GM12878 (cell line): ENCODE data around the gene NACA2. TPM values are rescaled to one million over a fixed set of nuclear protein-coding genes. Genes with fewer than 3 reads are reported as not detected.

Experiments used
- ATAC-seq: fragments of 200-7000 bp; cut with Tn5 transposase; 3 replicates; pipeline ENCODE4 v1.9.1; 2020; ENCODE audit warnings: mild to moderate bottlenecking, moderate library complexity
- BruUV-seq: library from RNA; stranded (reverse); fragments of 400-500 nt; replicated peaks from 2 replicates; lab custom pipeline; 2021; lab: Mats Ljungman, UMichigan
- CTCF ChIA-PET: fragments of 300-600 bp; sonication (Branson Sonifier 250); formaldehyde crosslinking; extraction: SDS; loops from one replicate; lab custom pipeline; 2021; ENCODE audit warnings: inconsistent platforms; lab: Yijun Ruan, JAX
- POLR2A ChIA-PET: fragments of 350-600 bp; formaldehyde crosslinking; extraction: SDS; loops from one replicate; lab custom pipeline; 2021; ENCODE audit warnings: inconsistent platforms; lab: Charles Lee
- RAD21 ChIA-PET: fragments of 300-600 bp; sonication (Branson Sonifier 250); formaldehyde crosslinking; loops from one replicate; lab custom pipeline; 2023; ENCODE audit warnings: antibody characterized with exemption; ENCODE audit not compliant: unreplicated experiment; lab: Charles Lee
- SMC1A ChIA-PET: fragments of 300-600 bp; sonication (Branson Sonifier 250); formaldehyde crosslinking; loops from one replicate; lab custom pipeline; 2023; ENCODE audit not compliant: unreplicated experiment, uncharacterized antibody; lab: Charles Lee
- DNase-seq: peaks from one replicate; pipeline ENCODE4 v3.0.0-alpha.2; 2011; ENCODE audit warnings: low read depth, low spot score
- FAIRE-seq: peaks from 3 replicates; lab custom pipeline; 2011; peaks lifted over from hg19 to GRCh38; lab: Jason Lieb, UNC
- H2AFZ ChIP-seq: 2 replicates; pipeline ENCODE4 v1.6.0; 2011; ENCODE audit warnings: low read depth, low read length, control low read depth; ENCODE audit not compliant: control insufficient read depth
- H3K27ac ChIP-seq: 2 replicates; pipeline ENCODE4 v1.5.1; 2011; ENCODE audit warnings: control low read depth; ENCODE audit not compliant: control insufficient read depth, insufficient read depth
- H3K27me3 ChIP-seq, 2 experiments: replicated peaks in 1 of 2; 2 replicates each; pipeline versions ENCODE4 v1.6.0 to v1.6.1; 2011; ENCODE audit warnings: low read length in 1 of 2; ENCODE audit not compliant: control insufficient read depth in 2 of 2, insufficient read depth in 2 of 2
- H3K36me3 ChIP-seq, 2 experiments: 2 replicates each; pipeline ENCODE4 v1.5.1; 2011; ENCODE audit warnings: low read length in 1 of 2; ENCODE audit not compliant: control insufficient read depth in 2 of 2, insufficient read depth in 2 of 2
- H3K4me1 ChIP-seq: 2 replicates; pipeline ENCODE4 v1.6.1; 2011; ENCODE audit warnings: mild to moderate bottlenecking, low read length, moderate library complexity, mixed read lengths; ENCODE audit not compliant: control insufficient read depth, insufficient read depth
- H3K4me2 ChIP-seq: 2 replicates; pipeline ENCODE4 v1.6.0; 2011; ENCODE audit warnings: control low read depth; ENCODE audit not compliant: control insufficient read depth, insufficient read depth
- H3K4me3 ChIP-seq: fragments of 200-600 bp; sonication (generic); 2 replicates; pipeline ENCODE4 v1.5.1; 2016
- H3K79me2 ChIP-seq: 2 replicates; pipeline ENCODE4 v1.6.0; 2011; ENCODE audit warnings: low read length; ENCODE audit not compliant: control insufficient read depth, insufficient read depth
- H3K9ac ChIP-seq: 2 replicates; pipeline ENCODE4 v1.8.0; 2011; ENCODE audit warnings: low read length, control low read depth, mixed read lengths; ENCODE audit not compliant: control insufficient read depth, insufficient read depth
- H3K9me3 ChIP-seq: replicated peaks from 3 replicates; pipeline ENCODE4 v1.5.1; 2011; ENCODE audit warnings: mild to moderate bottlenecking, low read length; ENCODE audit not compliant: control insufficient read depth, insufficient read depth
- H4K20me1 ChIP-seq: 2 replicates; pipeline ENCODE4 v1.6.0; 2011; ENCODE audit not compliant: control insufficient read depth, insufficient read depth
- BMI1 ChIP-seq: fragments of 450-650 bp; IDR thresholded peaks from 2 replicates; pipeline ENCODE4 v1.6.1; 2016; ENCODE audit warnings: mild to moderate bottlenecking, moderate library complexity, borderline replicate concordance
- CTCF ChIP-seq, 3 experiments: IDR thresholded peaks in 2 of 3; conservative IDR thresholded peaks in 1 of 3; 2 replicates each; pipeline ENCODE4 v1.5.1; 2011; ENCODE audit warnings: low read depth in 3 of 3, low read length in 3 of 3, mild to moderate bottlenecking in 3 of 3, control low read depth in 2 of 3, moderate library complexity in 2 of 3, inconsistent platforms in 1 of 3, mixed read lengths in 1 of 3; ENCODE audit not compliant: control insufficient read depth in 2 of 3, insufficient read depth in 1 of 3; ENCODE audit errors: extremely low read depth in 1 of 3
- GATAD2B ChIP-seq: fragments of 450-650 bp; conservative IDR thresholded peaks from 2 replicates; pipeline ENCODE4 v1.6.1; 2017; ENCODE audit warnings: low read depth, mild to moderate bottlenecking, moderate library complexity
- MLLT1 ChIP-seq: fragments of 450-650 bp; IDR thresholded peaks from 2 replicates; pipeline ENCODE4 v1.6.1; 2016; ENCODE audit warnings: mild to moderate bottlenecking
- MYB ChIP-seq: fragments of 150-350 bp; IDR thresholded peaks from 2 replicates; pipeline ENCODE4 v1.6.1; 2014; ENCODE audit warnings: mild to moderate bottlenecking, low read depth, low read length, borderline replicate concordance
- NFYA ChIP-seq: IDR thresholded peaks from 2 replicates; pipeline ENCODE4 v1.6.1; 2011; ENCODE audit warnings: low read depth, mild to moderate bottlenecking, low read length, improper control_type of control experiment, borderline replicate concordance
- POLR2A ChIP-seq: IDR thresholded peaks from 2 replicates; pipeline ENCODE4 v1.6.1; 2011; ENCODE audit warnings: low read depth, mild to moderate bottlenecking, low read length
- SMC3 ChIP-seq: IDR thresholded peaks from 2 replicates; pipeline ENCODE4 v1.6.1; 2011; ENCODE audit warnings: low read length, improper control_type of control experiment, borderline replicate concordance
- SREBF1 ChIP-seq: IDR thresholded peaks from 2 replicates; pipeline ENCODE4 v1.6.1; 2012; ENCODE audit warnings: mild to moderate bottlenecking, low read length
- SUZ12 ChIP-seq: fragments of 200-600 bp; sonication (generic); IDR thresholded peaks from one replicate; pipeline ENCODE4 v1.6.1; 2018; ENCODE audit warnings: antibody characterized with exemption, mild to moderate bottlenecking; ENCODE audit not compliant: unreplicated experiment
- YY1 ChIP-seq: IDR thresholded peaks from 2 replicates; pipeline ENCODE4 v1.6.1; 2011; ENCODE audit warnings: low read depth, mild to moderate bottlenecking, low read length
- ZBED1 ChIP-seq: IDR thresholded peaks from 2 replicates; pipeline ENCODE4 v1.6.1; 2016; ENCODE audit warnings: borderline replicate concordance
- ZNF24 ChIP-seq: fragments of 450-650 bp; IDR thresholded peaks from 2 replicates; pipeline ENCODE4 v1.6.1; 2017; ENCODE audit warnings: antibody characterized with exemption, mild to moderate bottlenecking
- ZNF274 ChIP-seq: IDR thresholded peaks from one replicate; pipeline ENCODE4 v1.8.0; 2011; ENCODE audit not compliant: insufficient read length, insufficient read depth
- ZNF384 ChIP-seq: IDR thresholded peaks from 2 replicates; pipeline ENCODE4 v1.6.1; 2012; ENCODE audit warnings: low read depth, mild to moderate bottlenecking, low read length, improper control_type of control experiment, borderline replicate concordance
- WGBS: methylation state at CpG from one replicate; pipeline ENCODE4 v1.1.6; 2016; ENCODE audit warnings: low lambda C conversion rate; ENCODE audit not compliant: insufficient replicate concordance, insufficient coverage; ENCODE audit errors: missing lambda C conversion rate; 5-methylcytosine and 5-hydroxymethylcytosine counted together
- in situ Hi-C: fragments of 300-500 bp; cut with MboI; formaldehyde crosslinking; loops from 9 replicates; pipeline ENCODE4 v1.14.3; 2018; ENCODE audit warnings: mixed read lengths
- intact Hi-C: fragments of 100-400 bp; cut with micrococcal nuclease; formaldehyde crosslinking; loops from one replicate; pipeline ENCODE4 v1.14.2; 2022; ENCODE audit not compliant: unreplicated experiment
- polyA plus RNA-seq, 11 experiments: library from polyadenylated mRNA; depleted of rRNA in 4 of 11; unstranded in 6 of 11; stranded (reverse) in 5 of 11; fragments of >200 nt; fragmentation: Nextera tagmentation in 4 of 11; fragmentation: Illumina TruSeq in 1 of 11; extraction: Ambion mirVana in 4 of 11; extraction: Trizol in 1 of 11; gene quantifications; 1 replicate in 1 of 11; 2 replicates in 10 of 11; pipeline versions ENCODE4 v1.2.1 to v1.2.3, GENCODE V29; 2011 to 2016; ENCODE audit warnings: inconsistent platforms in 2 of 11, missing spikeins in 2 of 11, low read depth in 1 of 11
- total RNA-seq, 4 experiments: library from RNA; depleted of rRNA in 3 of 4; stranded (reverse); fragments of >200 nt in 3 of 4; fragmentation: Illumina TruSeq in 1 of 4; extraction: Trizol in 1 of 4; gene quantifications; 2 replicates each; pipeline versions ENCODE4 v1.2.1 to v1.2.3, GENCODE V29; 2013 to 2021
- TF ChIP-seq, protein P1 (sequence below): fragments of 450-650 bp; IDR thresholded peaks from 2 replicates; pipeline ENCODE4 v1.6.1; 2017; ENCODE audit warnings: mild to moderate bottlenecking, moderate library complexity

NACA2 gene
- total and polyA plus RNA-seq, 10 of the 15 experiments (the other 5 are each of a cell fraction or from before 2014, with no cell fraction given): 0.16 to 0.68 (median 0.36) TPM; not detected in 4

- no peak overlapping the region for H3K27ac ChIP-seq
- no TSS peak for BruUV-seq
- TF ChIP-seq ZNF274: no peak
- TF ChIP-seq GATAD2B: no peak
- no peak for TF ChIP-seq BMI1
- TF ChIP-seq SMC3: peak; percentile 60; the same call in 1 of the 2 replicates
- TF ChIP-seq MLLT1: no peak
- TF ChIP-seq ZBED1: no peak
- TF ChIP-seq POLR2A: no peak
- TF ChIP-seq MYB: no peak
- TF ChIP-seq CTCF (IDR thresholded peaks at IDR 0.05 in 2 of 3, conservative IDR thresholded peaks at IDR 0.05 in 1 of 3; ENCODE audit: control insufficient read depth in 2 of 3, extremely low read depth in 1 of 3, insufficient read depth in 1 of 3, low read depth in 3 of 3, low read length in 3 of 3): peak; percentile 48 to 63 (median 52); a peak in 5 of 6 replicates
- TF ChIP-seq ZNF384: peak; percentile 38; the same call in 1 of the 2 replicates
- TF ChIP-seq, protein P1, sequence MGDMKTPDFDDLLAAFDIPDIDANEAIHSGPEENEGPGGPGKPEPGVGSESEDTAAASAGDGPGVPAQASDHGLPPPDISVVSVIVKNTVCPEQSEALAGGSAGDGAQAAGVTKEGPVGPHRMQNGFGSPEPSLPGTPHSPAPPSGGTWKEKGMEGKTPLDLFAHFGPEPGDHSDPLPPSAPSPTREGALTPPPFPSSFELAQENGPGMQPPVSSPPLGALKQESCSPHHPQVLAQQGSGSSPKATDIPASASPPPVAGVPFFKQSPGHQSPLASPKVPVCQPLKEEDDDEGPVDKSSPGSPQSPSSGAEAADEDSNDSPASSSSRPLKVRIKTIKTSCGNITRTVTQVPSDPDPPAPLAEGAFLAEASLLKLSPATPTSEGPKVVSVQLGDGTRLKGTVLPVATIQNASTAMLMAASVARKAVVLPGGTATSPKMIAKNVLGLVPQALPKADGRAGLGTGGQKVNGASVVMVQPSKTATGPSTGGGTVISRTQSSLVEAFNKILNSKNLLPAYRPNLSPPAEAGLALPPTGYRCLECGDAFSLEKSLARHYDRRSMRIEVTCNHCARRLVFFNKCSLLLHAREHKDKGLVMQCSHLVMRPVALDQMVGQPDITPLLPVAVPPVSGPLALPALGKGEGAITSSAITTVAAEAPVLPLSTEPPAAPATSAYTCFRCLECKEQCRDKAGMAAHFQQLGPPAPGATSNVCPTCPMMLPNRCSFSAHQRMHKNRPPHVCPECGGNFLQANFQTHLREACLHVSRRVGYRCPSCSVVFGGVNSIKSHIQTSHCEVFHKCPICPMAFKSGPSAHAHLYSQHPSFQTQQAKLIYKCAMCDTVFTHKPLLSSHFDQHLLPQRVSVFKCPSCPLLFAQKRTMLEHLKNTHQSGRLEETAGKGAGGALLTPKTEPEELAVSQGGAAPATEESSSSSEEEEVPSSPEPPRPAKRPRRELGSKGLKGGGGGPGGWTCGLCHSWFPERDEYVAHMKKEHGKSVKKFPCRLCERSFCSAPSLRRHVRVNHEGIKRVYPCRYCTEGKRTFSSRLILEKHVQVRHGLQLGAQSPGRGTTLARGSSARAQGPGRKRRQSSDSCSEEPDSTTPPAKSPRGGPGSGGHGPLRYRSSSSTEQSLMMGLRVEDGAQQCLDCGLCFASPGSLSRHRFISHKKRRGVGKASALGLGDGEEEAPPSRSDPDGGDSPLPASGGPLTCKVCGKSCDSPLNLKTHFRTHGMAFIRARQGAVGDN: no peak
- no peak for TF ChIP-seq SUZ12
- TF ChIP-seq ZNF24: no peak
- TF ChIP-seq NFYA: no peak
- TF ChIP-seq SREBF1: no peak
- no peak for TF ChIP-seq YY1
Observed at GRCh38 chr17:61551255-61551742, 39.7 kb downstream of the NACA2 start.

More at GRCh38 chr17:61551255-61551742, 39.7 kb downstream of the NACA2 start:
- H3K79me2 ChIP-seq: no peaks in the 10 kb centered on the region
- ATAC-seq: peak; percentile 47
- no peaks in the 10 kb centered on the region for H3K27me3 ChIP-seq
- in situ Hi-C loops (loop anchor here (5.0 kb wide), 1 partner anchor 129 kb away; no protein-coding TSS in a partner anchor), intact Hi-C loops (loop anchor here (1.0 kb wide), 2 partner anchors 134 to 139 kb away; no protein-coding TSS in a partner anchor)
- SMC1A ChIA-PET: interaction anchor here (0.7 to 1.1 kb wide), 3 partner anchors 10 to 124 kb away, joined by 3 to 4 read pairs (median 3); no protein-coding TSS in a partner anchor
- CTCF ChIA-PET: interaction anchor here (0.7 to 1.7 kb wide), 10 partner anchors 11 to 831 kb away, joined by 3 to 4 read pairs (median 4); no protein-coding TSS in a partner anchor
- H3K4me1 ChIP-seq: no peaks in the 10 kb centered on the region
- no peaks in the 10 kb centered on the region for H3K36me3 ChIP-seq
- no peak overlapping the region for H3K4me2 ChIP-seq
- no peak overlapping the region for H3K9ac ChIP-seq
- no peak overlapping the region for H2AFZ ChIP-seq
- no peaks in the 10 kb centered on the region for H4K20me1 ChIP-seq
- peak; percentile 74 for FAIRE-seq
- RAD21 ChIA-PET: interaction anchor here (0.7 to 2.4 kb wide), 2 partner anchors 86 to 139 kb away, joined by 3 to 7 read pairs; no protein-coding TSS in a partner anchor
- DNase-seq: no peak
- WGBS: 2% methylated on average over 6 of the region's 6 CpGs
- no peak overlapping the region for H3K4me3 ChIP-seq
- H3K9me3 ChIP-seq: no peaks in the 10 kb centered on the region
- POLR2A ChIA-PET: no interaction called here
